Stimulated activated CD4-positive, alpha-beta T cell treated with anti-CD3 and anti-CD28 coated beads, Interleukin-2, amount 100 ng/mL, for 4 hours (primary cell): ENCODE measurements around the gene NECTIN1.

Experiments used
- DNase-seq: peaks from one replicate; pipeline ENCODE4 v3.0.0-alpha.2; 2020; ENCODE audit warnings: low read depth

Gene NECTIN1

GRCh38 chr11:119712459-119713358, 16.3 kb downstream of the NECTIN1 start:
- DNase-seq: no peak

GRCh38 chr11:119712006-119712405, 17.0 kb downstream of the NECTIN1 start:
- DNase-seq: no peak

GRCh38 chr11:119711476-119711875, 17.5 kb downstream of the NECTIN1 start:
- no peak for DNase-seq

- no peak for DNase-seq
These were observed 18.6 kb downstream of the NECTIN1 start for GRCh38 chr11:119710417-119710816.

- no peak for DNase-seq
These were observed 19.2 kb downstream of the NECTIN1 start for GRCh38 chr11:119709638-119710346.

GRCh38 chr11:119709171-119709570, 19.8 kb downstream of the NECTIN1 start:
- no peak for DNase-seq

- no peak for DNase-seq
These were observed 20.6 kb downstream of the NECTIN1 start for GRCh38 chr11:119708384-119708783.

GRCh38 chr11:119706887-119707286, 22.1 kb downstream of the NECTIN1 start:
- no peak for DNase-seq

- DNase-seq: no peak
These were observed 23.0 kb downstream of the NECTIN1 start for GRCh38 chr11:119706029-119706428.

GRCh38 chr11:119705362-119705761, 23.6 kb downstream of the NECTIN1 start:
- no peak for DNase-seq

- DNase-seq: no peak
These were observed 24.2 kb downstream of the NECTIN1 start for GRCh38 chr11:119704849-119705248.

- DNase-seq: no peak
These were observed 27.1 kb downstream of the NECTIN1 start for GRCh38 chr11:119701591-119702549.

- DNase-seq: no peak
These were observed 28.3 kb downstream of the NECTIN1 start for GRCh38 chr11:119700536-119701346.

- no peak for DNase-seq
These were observed 29.0 kb downstream of the NECTIN1 start for GRCh38 chr11:119700030-119700429.

GRCh38 chr11:119699227-119699626, 29.8 kb downstream of the NECTIN1 start:
- DNase-seq: no peak

GRCh38 chr11:119697882-119698281, 31.1 kb downstream of the NECTIN1 start:
- DNase-seq: no peak

GRCh38 chr11:119697445-119697844, 31.6 kb downstream of the NECTIN1 start:
- no peak for DNase-seq

GRCh38 chr11:119696378-119697222, 32.4 kb downstream of the NECTIN1 start:
- DNase-seq: no peak

- DNase-seq: no peak
These were observed 34.7 kb downstream of the NECTIN1 start for GRCh38 chr11:119694334-119694733.

- no peak for DNase-seq
These were observed 35.7 kb downstream of the NECTIN1 start for GRCh38 chr11:119693253-119693815.
